HG03039 (cell line): ENCODE results near the gene ITGB7.
A peak's percentile ranks its signal among the peaks of the same experiment; 100 is the strongest.
"Not testable (repeated sequence)": the region's sequence is repeated elsewhere in the genome, so short reads cannot be mapped to it uniquely, and the experiment has no call there.

Source experiments
- ATAC-seq: cut with Tn5 transposase; IDR thresholded peaks from one replicate; pipeline ENCODE4 v1.9.1; 2021; ENCODE audit warnings: mild to moderate bottlenecking, moderate library complexity; ENCODE audit not compliant: unreplicated experiment

Gene ITGB7

DNA sequence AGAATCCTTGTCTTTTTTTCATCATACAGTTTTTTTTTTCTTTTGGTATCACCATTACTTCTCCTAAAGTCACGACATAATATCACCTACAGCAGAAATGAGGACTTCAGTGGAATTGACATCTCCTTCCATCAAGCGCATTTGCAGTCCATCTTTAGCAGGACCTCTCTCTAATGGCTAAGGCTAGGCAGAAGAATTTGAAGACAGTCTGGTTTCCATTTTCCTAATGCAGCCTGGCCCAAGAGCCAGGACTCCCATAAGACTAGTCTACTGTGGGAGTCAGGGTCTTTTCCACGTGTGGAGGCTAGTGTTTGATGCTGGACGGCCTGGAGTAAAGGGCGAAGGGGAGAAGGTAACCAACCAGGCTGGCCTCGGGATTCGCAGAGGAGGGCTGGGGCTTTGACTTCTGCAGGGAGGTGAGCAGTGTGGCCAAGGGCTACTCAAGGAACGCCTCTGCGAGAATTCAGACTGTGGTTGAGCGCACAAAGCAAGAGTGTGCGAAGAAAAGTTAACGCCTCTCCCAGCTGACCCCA is 27.3 kb downstream of the ITGB7 start:
- peak; percentile 10 for ATAC-seq

DNA sequence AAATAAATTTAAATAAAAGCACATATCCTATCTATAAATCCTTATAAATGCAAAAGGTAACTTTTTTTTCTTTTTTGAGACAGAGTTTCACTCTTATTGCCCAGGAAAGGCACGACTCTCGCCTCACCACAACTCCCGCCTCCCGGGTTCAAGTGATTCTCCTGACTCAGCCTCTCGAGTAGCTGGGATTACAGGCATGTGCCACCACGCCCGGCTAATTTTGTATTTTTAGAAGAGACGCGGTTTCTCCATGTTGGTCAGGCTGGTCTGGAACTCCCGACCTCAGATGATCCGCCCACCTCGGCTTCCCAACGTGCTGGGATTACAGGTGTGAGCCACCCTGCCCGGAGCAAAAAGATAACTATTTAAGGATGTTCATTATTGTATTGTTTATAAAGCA is 28.2 kb downstream of the ITGB7 start:
- not testable (repeated sequence) for ATAC-seq

DNA sequence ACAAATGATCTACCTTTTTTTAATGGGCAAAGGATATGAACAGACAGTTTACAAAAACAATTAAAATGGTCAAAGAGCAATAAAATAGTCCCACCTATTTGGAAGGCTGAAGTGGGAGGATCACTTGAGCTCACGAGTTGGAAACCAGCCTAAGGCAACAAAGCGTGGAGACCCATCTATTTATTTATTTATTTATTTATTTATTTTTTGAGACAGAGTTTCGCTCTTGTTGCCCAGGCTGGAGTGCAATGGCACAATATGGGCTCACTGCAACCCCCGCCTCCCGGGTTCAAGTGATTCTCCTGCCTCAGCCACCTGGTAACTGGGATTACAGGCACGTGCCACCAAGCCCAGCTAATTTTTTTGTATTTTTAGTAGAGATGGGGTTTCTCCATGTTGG is 29.6 kb downstream of the ITGB7 start:
- ATAC-seq: not testable (repeated sequence)

DNA sequence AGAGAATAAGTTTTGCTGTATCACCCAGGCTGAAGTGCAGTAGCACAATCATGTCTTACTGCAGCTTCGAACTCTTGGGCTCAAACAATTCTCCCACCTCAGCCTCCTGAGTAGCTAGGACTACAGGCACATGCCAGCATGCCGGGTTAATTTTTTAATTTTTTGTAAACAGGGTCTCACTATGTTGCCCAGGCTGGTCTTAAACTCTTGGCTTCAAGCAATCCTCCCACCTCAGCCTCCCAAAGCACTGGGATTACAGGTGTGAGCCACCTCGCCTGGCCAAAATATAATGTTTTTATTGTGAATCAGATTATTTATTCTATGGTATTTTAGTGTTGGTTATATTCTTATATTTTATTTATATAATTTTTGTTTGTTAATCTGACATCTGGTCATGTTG is 30.3 kb downstream of the ITGB7 start:
- no peak for ATAC-seq

DNA sequence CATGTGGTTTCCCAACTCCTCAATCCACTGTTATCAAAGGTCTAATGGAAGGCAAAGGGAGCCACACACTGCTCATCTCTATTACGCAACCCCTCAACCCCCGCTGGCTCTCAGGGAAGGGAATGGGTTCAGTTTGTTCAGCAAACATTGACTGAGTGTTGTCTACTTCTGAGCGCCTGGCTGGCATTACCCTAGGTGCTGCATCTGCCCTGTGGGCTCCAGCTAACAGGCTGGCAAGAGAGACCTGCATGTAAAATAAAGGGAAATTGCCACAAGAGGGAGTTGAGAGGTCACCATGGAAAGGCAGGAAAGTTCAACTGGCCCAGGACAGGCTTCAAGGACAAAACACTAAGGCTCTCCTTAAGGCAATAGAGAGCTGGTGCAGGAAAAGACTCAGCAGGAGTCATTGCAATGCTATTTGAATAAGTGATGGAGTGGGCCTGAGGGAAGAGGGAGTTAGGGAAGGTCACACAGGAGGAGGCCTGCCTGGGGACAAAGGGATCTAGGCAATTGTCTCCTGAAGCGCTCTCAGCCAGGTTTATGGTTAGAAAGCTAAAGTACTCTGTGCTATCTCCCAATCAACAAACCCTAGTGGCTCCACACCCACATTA is 32.1 kb downstream of the ITGB7 start:
- no peak for ATAC-seq

DNA sequence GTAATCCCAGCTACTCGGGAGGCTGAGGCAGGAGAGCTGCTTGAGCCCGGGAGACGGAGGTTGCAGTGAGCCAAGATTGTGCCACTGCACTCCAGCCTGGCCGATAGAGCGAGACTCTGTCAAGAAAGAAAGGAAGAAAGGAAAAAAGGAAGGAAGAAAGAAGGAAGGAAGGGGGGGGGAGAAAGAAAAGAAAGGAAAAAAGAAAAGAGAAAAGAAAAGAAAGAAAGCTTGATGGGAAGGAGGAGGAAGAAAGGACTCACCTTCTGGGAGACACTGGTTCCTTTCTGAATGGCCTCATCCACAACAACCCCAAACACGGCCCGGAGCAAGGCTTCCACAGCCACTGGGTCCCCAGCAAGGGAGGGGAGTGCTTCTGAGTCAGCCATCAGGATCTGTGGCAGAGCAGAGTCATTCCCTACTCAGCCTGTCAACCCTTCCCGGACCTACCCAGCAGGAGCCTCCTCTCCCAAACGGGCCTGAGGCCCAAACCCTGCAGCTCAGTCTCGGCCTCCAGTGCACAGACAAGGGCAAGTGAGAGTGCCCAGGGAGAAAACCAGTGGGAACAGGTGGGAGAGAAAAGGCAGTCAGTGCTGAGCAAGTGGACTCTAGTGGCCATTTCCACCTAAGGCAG is 33.9 kb downstream of the ITGB7 start:
- ATAC-seq: no peak

DNA sequence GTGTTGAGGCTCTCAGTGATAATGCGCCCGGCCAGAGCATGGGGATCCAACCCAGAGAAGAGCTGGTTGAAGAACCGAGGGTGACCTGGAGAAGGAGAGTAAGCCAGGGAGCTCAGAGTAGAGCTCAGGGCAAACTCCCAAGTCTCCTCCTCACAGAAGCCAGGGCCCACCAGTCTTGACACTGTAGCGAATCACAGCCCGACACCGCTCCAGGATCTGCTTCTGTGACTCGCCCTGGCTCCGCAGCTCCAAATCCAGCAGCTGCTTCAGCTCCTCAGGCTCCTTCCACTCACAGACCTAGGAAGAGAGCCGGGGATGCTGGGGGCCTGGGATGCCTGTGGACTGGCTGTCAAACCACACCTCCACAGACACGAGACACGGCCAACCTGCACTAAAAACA is 34.7 kb downstream of the ITGB7 start:
- no peak for ATAC-seq

DNA sequence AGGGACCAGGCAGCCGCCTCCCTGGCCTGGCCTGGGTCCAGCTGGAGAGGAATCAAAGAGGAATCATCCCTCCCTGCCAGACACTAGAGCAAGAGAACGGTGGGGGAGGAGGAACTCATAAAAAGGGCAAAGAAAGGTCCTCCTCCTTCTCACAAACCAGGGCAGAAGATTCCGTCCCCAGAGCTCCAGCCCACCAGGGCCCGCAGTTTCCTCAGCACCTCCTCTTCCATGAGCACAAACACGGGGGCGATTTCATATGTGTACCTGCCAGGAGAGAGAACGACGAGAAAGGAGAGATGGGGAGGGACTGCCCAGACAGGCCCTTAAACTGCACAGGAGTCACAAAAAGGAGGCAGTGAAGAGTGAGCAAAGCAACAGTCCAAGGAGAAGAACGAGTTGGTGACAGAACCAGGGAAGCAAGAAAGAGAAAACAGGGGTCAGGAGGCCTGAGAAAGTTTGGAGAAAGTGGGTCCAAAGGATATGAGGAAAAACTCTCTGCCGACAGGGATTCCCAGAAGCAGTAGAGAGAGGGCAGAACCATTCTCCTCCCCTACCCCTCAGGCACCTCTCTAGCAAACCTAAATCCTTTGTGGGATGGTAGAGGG is 35.2 kb downstream of the ITGB7 start:
- no peak for ATAC-seq

DNA sequence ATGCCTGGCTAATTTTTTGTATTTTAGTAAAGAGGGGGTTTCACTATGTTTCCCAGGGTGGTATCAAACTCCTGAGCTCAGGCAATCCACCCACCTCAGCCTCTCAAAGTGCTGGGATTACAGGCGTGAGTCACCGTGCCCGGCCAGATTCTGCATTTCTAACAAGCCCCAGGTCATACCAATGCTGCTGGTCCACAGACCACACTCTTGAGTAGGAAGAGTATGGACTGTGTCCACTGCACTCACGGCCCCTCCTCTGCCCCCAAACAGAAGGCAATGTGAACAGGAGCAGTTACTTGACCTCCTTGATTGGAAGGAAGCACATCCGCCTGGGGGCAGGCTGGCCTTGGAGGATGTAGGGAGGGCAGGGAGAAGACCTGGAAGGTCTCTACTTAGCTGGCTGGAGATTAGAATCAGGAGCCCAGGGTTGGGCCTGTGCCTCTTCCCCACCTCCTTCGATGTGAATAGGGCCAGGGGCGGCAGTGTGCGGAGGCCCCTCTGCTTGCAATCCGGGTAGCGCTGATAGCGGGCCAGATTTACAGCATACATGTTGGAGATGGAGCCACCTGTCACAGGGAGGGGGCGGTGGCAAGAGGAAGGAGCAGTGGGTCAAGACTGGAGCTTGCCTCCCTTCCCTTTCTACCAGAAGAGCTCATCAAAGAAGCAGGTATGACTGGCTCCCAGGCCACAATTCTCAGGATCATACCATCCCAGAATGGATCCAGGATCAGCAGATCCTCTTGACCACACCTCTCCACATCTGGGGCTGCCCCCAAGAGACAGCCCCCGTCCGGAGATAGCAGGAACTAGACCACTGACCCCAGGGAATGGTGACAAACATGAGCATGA is 36.0 kb downstream of the ITGB7 start:
- ATAC-seq: no peak

DNA sequence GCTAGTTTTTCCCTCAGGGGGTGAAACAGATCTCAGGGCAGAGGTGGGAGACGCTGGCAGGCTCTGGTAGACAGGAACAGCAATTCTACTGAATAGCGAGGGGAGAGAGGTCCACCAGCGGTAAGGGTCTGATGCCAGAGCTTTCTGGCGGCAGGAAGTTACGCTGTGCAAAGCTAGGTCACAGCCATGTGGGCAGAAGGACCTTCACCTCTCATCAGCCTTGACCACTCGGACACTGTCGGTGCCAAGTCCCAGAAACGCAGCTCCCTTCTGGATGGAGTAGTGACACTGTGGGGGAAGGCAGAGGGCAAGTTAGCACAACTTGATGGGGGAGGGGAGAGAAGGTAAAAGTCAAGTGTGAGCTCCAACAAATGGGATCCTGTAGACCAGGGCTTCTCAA is 36.8 kb downstream of the ITGB7 start:
- no peak for ATAC-seq

DNA sequence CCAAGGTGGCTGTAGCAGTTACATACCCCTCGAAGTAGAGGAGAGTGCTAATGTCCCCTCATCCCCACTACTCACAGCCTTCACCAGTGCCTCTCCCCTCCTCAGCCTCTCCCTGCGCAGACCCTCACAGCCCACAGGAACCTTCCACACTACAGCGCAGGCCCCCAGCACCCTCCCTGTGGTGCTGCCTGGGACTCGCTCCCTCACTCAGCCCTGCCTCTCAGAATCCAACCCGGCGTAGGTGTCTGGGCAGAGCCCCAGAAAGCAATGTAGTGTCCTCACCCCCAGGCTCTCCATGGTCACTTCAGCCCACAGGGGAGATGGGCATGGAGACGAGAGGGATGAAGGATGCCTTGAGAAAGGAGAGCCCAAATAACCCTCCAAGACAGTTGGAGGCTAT is 37.4 kb downstream of the ITGB7 start:
- no peak for ATAC-seq

DNA sequence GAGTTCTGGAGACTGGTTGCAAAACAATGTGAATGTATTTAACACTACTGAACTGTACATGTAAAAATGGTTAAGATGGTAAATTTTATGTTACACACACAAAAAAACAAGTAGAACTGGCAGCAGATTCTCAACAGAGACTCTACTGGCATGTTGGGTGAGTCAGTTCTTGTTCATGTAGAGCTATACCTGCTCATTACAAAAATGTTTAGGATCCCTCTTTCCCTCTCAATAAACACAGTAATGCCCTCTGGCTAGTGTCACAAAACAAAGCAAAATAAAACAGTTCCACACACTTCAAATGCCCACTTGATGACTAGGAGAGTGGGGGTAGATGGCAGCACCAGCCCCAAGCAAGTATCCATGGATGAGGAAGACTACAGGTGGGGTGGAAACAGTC is 40.2 kb downstream of the ITGB7 start:
- ATAC-seq: no peak

DNA sequence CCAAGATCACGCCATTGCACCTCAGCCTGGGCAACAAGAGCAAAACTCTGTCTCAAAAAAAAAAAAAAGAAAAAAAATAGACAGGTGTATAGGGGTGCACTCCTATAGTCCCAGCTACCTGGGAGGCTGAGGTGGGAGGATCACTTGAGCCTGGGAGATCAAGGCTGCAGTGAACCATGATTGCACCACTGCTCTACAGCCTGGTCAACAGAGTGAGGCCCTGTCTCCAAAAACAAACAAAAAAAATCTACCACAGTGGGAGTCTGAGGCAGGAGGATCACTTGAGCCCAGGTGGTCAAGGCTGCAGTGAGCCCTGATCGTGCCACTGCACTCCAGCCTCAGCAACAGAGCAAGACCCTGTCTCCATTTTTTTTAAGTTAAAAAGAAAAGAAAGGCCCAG is 44.0 kb downstream of the ITGB7 start:
- ATAC-seq: not testable (repeated sequence)

DNA sequence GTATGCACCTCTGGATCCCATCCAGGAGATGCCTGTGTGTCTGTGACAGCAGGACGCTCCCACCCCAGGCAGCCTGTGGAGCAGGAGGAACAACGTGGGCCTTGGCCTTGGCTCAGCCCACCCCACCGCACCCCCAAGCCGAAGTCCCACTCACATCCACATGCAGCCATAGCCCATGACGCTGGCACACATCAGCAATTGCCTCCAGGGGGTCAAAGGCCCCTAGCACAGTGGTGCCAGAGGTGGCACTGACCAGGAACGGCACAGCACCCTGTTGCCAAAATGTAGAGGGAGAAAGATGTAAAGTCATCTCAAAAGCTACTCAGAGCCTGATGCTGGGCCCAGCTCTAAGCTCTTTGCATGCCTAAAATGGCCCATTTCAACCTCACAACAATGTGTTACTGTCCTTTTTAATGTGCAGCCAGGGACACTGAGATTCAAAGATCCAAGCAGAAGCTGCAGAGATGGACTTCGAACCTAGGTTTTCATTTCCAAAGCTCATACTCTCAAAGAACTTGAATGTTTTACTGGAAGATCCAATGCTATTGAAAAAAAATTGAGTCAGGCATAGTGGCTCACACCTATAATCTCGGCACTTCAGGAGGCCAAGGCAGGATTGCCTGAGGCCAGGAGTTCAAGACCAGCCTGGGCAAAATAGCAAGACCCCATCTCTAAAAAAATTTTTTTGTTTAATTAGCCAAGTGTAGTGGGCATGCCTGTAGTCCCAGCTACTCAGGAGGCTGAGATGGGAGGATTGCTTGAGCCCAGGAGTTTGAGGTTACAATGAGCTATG is 45.7 kb downstream of the ITGB7 start:
- no peak for ATAC-seq

DNA sequence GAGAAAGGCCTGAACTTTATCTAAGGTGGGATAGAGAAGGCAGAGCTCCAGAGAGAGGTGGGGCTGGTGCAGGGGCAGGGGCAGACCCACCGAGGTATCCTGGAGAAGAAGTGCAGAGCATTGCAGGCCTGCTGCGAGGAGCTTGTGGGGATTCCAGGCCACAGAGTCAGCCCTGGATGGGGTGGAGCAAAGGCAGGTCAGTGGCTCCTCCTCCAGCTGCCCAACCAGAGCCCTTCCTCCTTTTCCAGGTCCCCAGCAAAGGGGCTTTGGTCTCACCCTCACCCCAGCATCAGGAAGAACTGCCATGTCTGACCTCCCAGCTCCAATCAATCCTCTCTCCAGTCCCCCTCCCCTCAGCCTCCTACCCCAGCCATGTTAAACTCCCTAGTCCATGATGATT is 46.4 kb downstream of the ITGB7 start:
- no peak for ATAC-seq

DNA sequence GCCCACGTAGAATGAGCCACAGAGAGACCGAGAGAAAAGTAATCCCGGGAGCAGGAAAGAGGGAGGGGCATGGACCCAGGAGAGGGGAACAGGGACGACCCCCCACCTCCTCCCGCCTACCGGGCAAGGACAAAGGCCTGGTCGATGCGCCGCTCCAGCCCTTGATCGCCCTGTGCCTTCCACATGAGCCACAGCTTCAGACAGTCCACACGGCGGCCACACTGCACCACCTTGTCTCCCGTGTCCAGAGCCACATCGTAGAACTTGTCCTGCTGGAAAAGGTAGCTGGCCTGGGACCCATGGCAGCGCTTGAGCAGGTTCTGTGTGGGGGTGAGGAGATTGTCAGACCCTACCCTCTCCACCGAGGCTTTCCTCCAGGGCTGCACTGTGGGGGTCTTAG is 47.1 kb downstream of the ITGB7 start:
- ATAC-seq: no peak

DNA sequence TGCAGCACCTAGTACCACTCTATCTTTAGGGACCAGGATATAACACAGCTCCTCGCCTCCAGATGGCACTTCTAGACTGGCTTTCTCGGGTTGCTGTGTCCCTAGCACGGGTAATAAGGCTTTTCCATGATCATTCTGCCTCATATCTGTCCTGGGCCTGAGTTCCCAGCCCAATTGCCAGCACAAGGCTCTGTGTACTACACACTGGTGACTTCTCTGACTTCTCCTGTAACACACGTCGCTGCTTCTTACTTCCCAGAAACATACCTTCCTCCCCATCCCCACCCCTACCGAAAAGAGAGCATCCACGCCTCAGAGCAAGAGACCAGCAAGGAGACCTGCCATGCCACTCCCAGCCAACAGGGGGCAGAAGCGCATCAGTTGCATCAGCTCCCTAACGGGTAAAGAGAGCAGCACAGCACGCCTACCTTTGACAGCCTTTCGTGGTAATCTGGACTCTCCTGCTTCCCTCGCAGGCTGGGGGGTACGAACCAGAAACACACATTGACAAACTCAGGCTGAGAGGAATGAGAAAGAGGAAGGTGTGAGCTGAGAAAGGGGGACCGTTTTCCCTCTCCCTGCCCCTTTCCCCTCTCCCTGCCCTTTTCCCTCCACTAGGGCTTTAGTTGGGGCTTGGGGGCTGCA is 47.7 kb downstream of the ITGB7 start:
- ATAC-seq: peak; percentile 58

DNA sequence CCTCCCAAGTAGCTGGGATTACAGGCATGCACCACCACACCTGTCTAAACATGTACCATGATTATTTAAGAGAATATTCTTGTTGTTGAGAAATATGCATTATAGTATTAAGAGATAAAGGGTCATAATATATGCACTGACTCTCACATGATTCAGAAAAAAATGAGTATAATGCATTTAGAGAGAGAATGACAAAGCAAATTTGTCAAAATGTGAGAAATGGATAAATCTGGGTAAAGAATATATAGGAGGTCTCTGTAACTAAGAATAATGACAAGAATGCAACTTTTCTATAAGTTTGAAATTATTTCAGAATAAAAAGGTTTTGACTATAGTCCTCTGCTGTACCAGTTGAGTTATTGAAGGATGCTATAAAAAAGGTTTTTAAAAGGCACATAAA is 54.7 kb downstream of the ITGB7 start:
- ATAC-seq: no peak

DNA sequence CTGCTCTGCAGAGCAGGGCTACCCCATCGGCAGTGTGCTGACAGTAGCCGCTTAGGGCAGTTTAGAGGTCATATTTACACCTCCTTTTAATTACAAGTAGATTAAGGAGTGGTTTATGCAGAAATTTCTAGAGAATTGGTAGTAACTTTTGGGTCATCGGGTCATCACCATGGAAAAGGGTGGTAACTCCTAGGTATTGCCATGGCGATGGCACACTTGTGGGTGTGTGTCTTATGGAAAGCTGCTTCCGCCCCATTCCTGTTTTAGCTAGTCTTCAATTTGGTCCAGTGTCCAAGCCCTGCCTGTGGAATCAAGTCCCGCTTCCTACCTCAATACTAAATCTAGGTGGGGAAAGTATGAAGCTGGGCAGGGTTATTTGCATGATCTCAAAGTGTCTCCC is 56.0 kb downstream of the ITGB7 start:
- no peak for ATAC-seq

DNA sequence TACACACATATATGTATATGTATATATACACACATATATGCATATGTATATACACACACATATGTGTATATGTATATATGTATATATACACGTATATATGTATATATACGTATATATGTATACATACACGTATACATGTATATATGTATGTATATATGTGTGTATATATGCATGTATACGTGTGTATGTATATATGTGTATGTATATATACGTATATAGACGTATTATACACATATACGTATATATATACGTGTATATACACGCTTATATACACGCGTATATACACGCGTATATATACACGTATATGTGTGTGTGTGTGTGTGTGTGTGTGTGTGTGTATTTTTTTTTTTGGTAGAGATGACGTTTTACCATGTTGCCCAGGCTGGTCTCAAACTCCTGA is 59.4 kb downstream of the ITGB7 start:
- no peak for ATAC-seq
